RWPE2 (cell line): ENCODE results near the gene TRIP12.

Experiments used
- ATAC-seq: fragments of 200-7000 bp; cut with Tn5 transposase; 3 replicates; pipeline ENCODE4 v1.9.1; 2021; ENCODE audit warnings: low read depth
- DNase-seq: peaks from one replicate; pipeline ENCODE4 v3.0.0-alpha.2; 2020; ENCODE audit warnings: low spot score
- H3K27ac ChIP-seq: fragments of 450-650 bp; 2 replicates; pipeline ENCODE4 v1.5.1; 2017; ENCODE audit warnings: mild to moderate bottlenecking; ENCODE audit not compliant: poor library complexity, severe bottlenecking
- H3K27me3 ChIP-seq: fragments of 250-450 bp; sonication (Bioruptor Pico); 2 replicates; pipeline ENCODE4 v1.5.1; 2021; ENCODE audit warnings: mild to moderate bottlenecking, moderate library complexity; ENCODE audit not compliant: insufficient read depth, poor library complexity, severe bottlenecking
- H3K36me3 ChIP-seq: fragments of 250-450 bp; sonication (Bioruptor Pico); 2 replicates; pipeline ENCODE4 v1.5.1; 2020; ENCODE audit warnings: low read depth, mild to moderate bottlenecking, moderate library complexity
- H3K4me1 ChIP-seq: fragments of 250-450 bp; sonication (Bioruptor Pico); 2 replicates; pipeline ENCODE4 v1.5.1; 2021; ENCODE audit warnings: mild to moderate bottlenecking, moderate library complexity; ENCODE audit not compliant: insufficient read depth, poor library complexity, severe bottlenecking
- H3K4me3 ChIP-seq: fragments of 250-450 bp; sonication (Bioruptor Pico); 2 replicates; pipeline ENCODE4 v1.5.1; 2021; ENCODE audit warnings: mild to moderate bottlenecking, moderate library complexity; ENCODE audit not compliant: severe bottlenecking
- H3K9me3 ChIP-seq: fragments of 250-450 bp; sonication (Bioruptor Pico); 2 replicates; pipeline ENCODE4 v1.5.1; 2021; ENCODE audit warnings: mild to moderate bottlenecking, moderate library complexity; ENCODE audit not compliant: severe bottlenecking
- CTCF ChIP-seq: fragments of 450-650 bp; IDR thresholded peaks from one replicate; pipeline ENCODE4 v1.5.1; 2017; ENCODE audit warnings: mild to moderate bottlenecking, moderate library complexity; ENCODE audit not compliant: poor library complexity, severe bottlenecking

TRIP12 gene

DNA sequence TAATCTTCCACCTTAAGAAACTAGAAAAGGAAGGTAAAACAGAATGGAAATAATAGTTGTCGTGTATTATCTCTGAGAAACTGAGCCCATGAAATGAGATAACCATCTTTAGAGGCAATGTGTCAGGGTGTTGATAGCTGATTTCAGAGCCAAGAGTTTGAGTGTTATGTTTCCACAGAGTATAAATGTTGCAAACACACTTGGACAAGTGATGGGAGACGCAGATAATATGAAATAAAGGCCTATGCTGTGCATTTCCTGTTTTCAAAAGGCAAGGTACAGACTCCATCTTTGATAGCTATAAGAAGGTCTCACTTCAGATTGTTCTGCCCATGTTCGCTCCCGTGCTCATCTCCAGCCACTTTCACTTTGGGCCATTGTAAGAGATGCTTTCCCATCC, 181.5 kb downstream of the TRIP12 start:
- H3K27me3 ChIP-seq: no peaks in the 10 kb centered on the region
- no peak overlapping the region for H3K4me3 ChIP-seq
- no peak overlapping the region for H3K27ac ChIP-seq
- H3K4me1 ChIP-seq: no peaks in the 10 kb centered on the region
- DNase-seq: no peak
- TF ChIP-seq CTCF: no peak
- H3K36me3 ChIP-seq: no peaks in the 10 kb centered on the region
- peaks cover 7% of the 10 kb centered on the region for H3K9me3 ChIP-seq
- ATAC-seq: no peak

GRCh38 chr2:229738024-229738625, 183.7 kb downstream of the TRIP12 start:
- Histone ChIP-seq H3K27ac (no peak overlapping the region), H3K4me1 (no peaks in the 10 kb centered on the region), H3K9me3 (peaks cover 7% of the 10 kb centered on the region), H3K4me3 (no peak overlapping the region), H3K27me3 (no peaks in the 10 kb centered on the region), H3K36me3 (no peaks in the 10 kb centered on the region)
- no peak for DNase-seq
- no peak for TF ChIP-seq CTCF
- no peak for ATAC-seq

DNA sequence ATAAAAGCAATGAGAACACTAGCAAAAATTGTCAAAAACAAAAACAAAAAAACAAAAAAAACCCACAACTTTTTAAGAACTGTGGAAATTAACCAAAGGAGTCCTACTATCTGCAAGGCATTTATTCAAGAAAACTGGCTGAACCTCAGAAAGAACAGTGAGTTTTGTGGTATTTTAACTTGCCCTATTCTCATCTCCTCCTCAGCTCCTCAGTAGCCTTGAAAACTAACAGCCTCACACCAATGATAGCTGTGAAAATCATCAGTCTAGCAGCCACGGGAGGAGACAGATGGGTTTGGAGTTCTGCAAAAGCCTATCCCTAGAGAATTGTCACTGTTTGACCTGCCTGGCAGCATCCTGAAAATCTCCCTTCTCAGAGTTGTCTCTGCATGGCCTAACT, 187.4 kb downstream of the TRIP12 start:
- Histone ChIP-seq H3K27me3 (no peaks in the 10 kb centered on the region), H3K9me3 (peaks cover 7% of the 10 kb centered on the region), H3K27ac (no peak overlapping the region), H3K4me3 (no peak overlapping the region), H3K4me1 (no peaks in the 10 kb centered on the region), H3K36me3 (no peaks in the 10 kb centered on the region)
- no peak for DNase-seq
- ATAC-seq: no peak
- no peak for TF ChIP-seq CTCF

DNA sequence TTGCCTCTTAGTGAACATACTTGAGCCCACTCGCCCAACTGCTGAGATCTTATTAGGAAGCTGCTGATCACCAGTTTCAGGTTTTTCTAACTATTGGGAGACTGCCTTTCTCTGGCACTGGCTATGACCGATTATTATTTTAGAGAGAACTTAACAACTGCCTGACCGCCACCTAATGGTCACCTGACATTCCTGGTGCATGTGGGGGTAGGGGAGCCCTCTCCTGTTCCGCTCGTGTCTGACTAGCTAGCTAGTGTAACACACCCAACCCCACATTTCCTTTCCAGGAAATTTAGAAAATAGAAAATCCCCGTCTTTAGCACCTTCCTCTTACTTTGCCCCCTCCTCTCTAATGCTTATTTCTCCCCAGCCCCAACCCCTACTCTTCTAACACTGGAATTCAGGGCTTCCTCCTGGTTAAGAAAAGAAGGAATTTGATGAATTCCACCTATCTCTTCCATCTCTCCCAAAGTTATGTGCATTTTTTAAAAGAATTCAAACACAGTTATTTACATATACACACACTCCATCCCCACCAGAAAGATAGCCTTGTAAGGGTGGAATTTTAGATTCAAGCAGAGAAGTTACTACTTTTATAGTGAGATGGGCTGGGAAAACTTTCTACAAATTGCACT, 188.1 kb downstream of the TRIP12 start:
- no peak overlapping the region for H3K27ac ChIP-seq
- TF ChIP-seq CTCF: no peak
- no peak for DNase-seq
- no peak overlapping the region for H3K4me3 ChIP-seq
- H3K27me3 ChIP-seq: no peaks in the 10 kb centered on the region
- no peaks in the 10 kb centered on the region for H3K4me1 ChIP-seq
- H3K9me3 ChIP-seq: peaks cover 7% of the 10 kb centered on the region
- no peak for ATAC-seq
- H3K36me3 ChIP-seq: no peaks in the 10 kb centered on the region

DNA sequence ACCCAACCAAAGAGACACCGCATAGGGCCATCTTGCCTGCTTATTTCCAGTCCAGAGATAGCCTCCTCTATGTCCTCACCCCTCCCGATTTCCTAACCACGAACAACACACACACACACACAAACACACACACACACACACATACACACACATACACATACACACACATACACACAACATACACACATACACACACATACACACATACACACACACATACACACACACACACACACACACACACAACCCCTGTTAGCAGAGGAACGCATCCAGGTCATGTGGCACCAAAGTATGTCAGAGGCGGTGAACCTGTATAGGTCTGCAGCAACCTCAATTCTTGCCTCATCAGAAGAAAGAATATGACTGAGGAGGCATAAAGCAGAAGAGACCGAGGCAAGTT, 188.9 kb downstream of the TRIP12 start:
- ATAC-seq: no peak
- Histone ChIP-seq H3K36me3 (no peaks in the 10 kb centered on the region), H3K4me1 (no peaks in the 10 kb centered on the region), H3K4me3 (no peak overlapping the region), H3K27me3 (no peaks in the 10 kb centered on the region), H3K9me3 (no peaks in the 10 kb centered on the region), H3K27ac (no peak overlapping the region)
- TF ChIP-seq CTCF: no peak
- no peak for DNase-seq
